Thyroid gland (tissue), 4 donors: ENCODE results near the gene IGF2R. TPM values are rescaled to one million over a fixed set of nuclear protein-coding genes. Genes with fewer than 3 reads are reported as not detected.

Experiments used
- DNase-seq, 2 donors: peaks; one replicate each; pipeline ENCODE4 v3.0.0-alpha.2; 2019
- H3K27ac ChIP-seq, 3 donors: fragments of 200-600 bp; sonication (generic); 1 replicate in 2 of 3; 2 replicates in 1 of 3; pipeline ENCODE4 v1.5.1; 2016 to 2019; ENCODE audit warnings: mild to moderate bottlenecking in 1 of 3, moderate library complexity in 1 of 3
- H3K27me3 ChIP-seq: fragments of 200-600 bp; sonication (generic); one replicate; pipeline ENCODE4 v1.5.1; 2019
- H3K36me3 ChIP-seq, 2 donors: fragments of 200-600 bp; sonication (generic); one replicate each; pipeline ENCODE4 v1.5.1; 2016 to 2019
- H3K4me1 ChIP-seq, 2 donors: fragments of 200-600 bp; sonication (generic); one replicate each; pipeline ENCODE4 v1.5.1; 2017 to 2019
- H3K4me3 ChIP-seq, 3 donors: fragments of 200-600 bp; sonication (generic); replicated peaks in 1 of 3; 1 replicate in 2 of 3; 2 replicates in 1 of 3; pipeline ENCODE4 v1.5.1; 2016; ENCODE audit warnings: mild to moderate bottlenecking in 1 of 3
- H3K9me3 ChIP-seq: fragments of 200-600 bp; sonication (generic); one replicate; pipeline ENCODE4 v1.5.1; 2017
- POLR2A ChIP-seq, 2 donors: fragments of 450-650 bp; IDR thresholded peaks; one replicate each; pipeline ENCODE4 v1.6.1; 2017; ENCODE audit warnings: antibody characterized with exemption in 2 of 2, mild to moderate bottlenecking in 2 of 2, moderate library complexity in 1 of 2
- WGBS, 2 donors: methylation state at CpG; one replicate each; pipeline ENCODE4 v1.1.5; 2017; 5-methylcytosine and 5-hydroxymethylcytosine counted together
- intact Hi-C: fragments of 100-400 bp; cut with DNase I; formaldehyde crosslinking; loops from one replicate; pipeline ENCODE4 v1.15.1; 2023
- total RNA-seq, 4 donors: library from RNA; depleted of rRNA; stranded (reverse); fragments of >200 nt; gene quantifications; one replicate each; pipeline ENCODE4 v1.2.3, GENCODE V29; 2016
- TF ChIP-seq, protein P1 (sequence below), 6 experiments: fragments of 200-600 bp in 3 of 6; fragments of 450-650 bp in 3 of 6; sonication (generic) in 3 of 6; IDR thresholded peaks; one replicate each; pipeline ENCODE4 v1.5.1; 2016 to 2019; ENCODE audit warnings: antibody characterized with exemption in 6 of 6, mild to moderate bottlenecking in 2 of 6, inconsistent platforms in 1 of 6, moderate library complexity in 1 of 6

The IGF2R gene
- total RNA-seq, 4 donors from 2014 or later, result 82.1 to 104 (median 94.2) TPM

- intact Hi-C loops, result no loop called here
- Histone ChIP-seq H3K4me3 (no peak overlapping the region), H3K27me3 (no peaks in the 10 kb centered on the region), H3K36me3 (no peaks in the 10 kb centered on the region), H3K27ac (peak overlapping the region in 1 of 3 donors; percentile 36), H3K9me3 (no peaks in the 10 kb centered on the region), H3K4me1 (peaks cover 0 to 8% of the 10 kb centered on the region in 2 donors)
- 91 to 92% methylated on average over 6 of the region's 6 CpGs for WGBS, 2 donors
- no peak for TF ChIP-seq POLR2A (IDR thresholded peaks at IDR 0.05)
- TF ChIP-seq, protein P1, sequence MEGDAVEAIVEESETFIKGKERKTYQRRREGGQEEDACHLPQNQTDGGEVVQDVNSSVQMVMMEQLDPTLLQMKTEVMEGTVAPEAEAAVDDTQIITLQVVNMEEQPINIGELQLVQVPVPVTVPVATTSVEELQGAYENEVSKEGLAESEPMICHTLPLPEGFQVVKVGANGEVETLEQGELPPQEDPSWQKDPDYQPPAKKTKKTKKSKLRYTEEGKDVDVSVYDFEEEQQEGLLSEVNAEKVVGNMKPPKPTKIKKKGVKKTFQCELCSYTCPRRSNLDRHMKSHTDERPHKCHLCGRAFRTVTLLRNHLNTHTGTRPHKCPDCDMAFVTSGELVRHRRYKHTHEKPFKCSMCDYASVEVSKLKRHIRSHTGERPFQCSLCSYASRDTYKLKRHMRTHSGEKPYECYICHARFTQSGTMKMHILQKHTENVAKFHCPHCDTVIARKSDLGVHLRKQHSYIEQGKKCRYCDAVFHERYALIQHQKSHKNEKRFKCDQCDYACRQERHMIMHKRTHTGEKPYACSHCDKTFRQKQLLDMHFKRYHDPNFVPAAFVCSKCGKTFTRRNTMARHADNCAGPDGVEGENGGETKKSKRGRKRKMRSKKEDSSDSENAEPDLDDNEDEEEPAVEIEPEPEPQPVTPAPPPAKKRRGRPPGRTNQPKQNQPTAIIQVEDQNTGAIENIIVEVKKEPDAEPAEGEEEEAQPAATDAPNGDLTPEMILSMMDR (IDR thresholded peaks at IDR 0.05), result no peak
- no peak for DNase-seq
Measured at GRCh38 chr6:159960485-159960884, 8.4 kb upstream of the IGF2R start.

DNA sequence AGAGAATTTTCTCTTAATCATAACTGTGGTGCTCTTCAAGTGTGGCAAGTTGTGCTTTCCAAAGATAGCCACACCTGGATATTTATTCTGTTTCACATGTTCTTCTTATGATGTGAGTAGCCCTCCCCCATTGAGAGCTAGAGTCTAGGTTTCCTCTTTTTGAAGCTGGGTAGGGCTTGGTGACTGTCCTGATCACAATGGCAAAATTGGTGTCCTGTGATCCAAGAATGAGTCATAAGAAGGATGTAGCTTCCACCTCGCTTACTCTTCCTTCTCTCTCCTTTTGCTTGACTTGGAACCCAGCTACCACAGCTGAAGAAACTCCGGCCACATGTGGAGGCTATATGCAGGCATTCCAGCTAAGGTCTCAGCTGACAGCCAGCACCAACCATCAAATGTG is 7.4 kb upstream of the IGF2R start:
- H3K4me3 ChIP-seq, result no peak overlapping the region
- no peaks in the 10 kb centered on the region for H3K27me3 ChIP-seq
- WGBS, 2 donors, result 85 to 93% methylated on average over 2 of the region's 2 CpGs
- H3K36me3 ChIP-seq, result no peaks in the 10 kb centered on the region
- no peak overlapping the region for H3K27ac ChIP-seq
- TF ChIP-seq, protein P1 (IDR thresholded peaks at IDR 0.05), result no peak
- no peak for TF ChIP-seq POLR2A (IDR thresholded peaks at IDR 0.05)
- no peak for DNase-seq
- intact Hi-C loops, result no loop called here
- H3K4me1 ChIP-seq, result peaks cover 0 to 8% of the 10 kb centered on the region in 2 donors
- no peaks in the 10 kb centered on the region for H3K9me3 ChIP-seq

GRCh38 chr6:159963111-159963510 is 5.8 kb upstream of the IGF2R start:
- no peak overlapping the region for H3K4me3 ChIP-seq
- no peaks in the 10 kb centered on the region for H3K9me3 ChIP-seq
- H3K27me3 ChIP-seq, result no peaks in the 10 kb centered on the region
- no peak overlapping the region for H3K27ac ChIP-seq
- DNase-seq, result no peak
- H3K4me1 ChIP-seq, result peaks cover 0 to 8% of the 10 kb centered on the region in 2 donors
- no peaks in the 10 kb centered on the region for H3K36me3 ChIP-seq
- WGBS, 2 donors, result 66% methylated on average over 3 of the region's 3 CpGs
- TF ChIP-seq POLR2A (IDR thresholded peaks at IDR 0.05), result no peak
- TF ChIP-seq, protein P1 (IDR thresholded peaks at IDR 0.05), result no peak
- intact Hi-C loops, result no loop called here

DNA sequence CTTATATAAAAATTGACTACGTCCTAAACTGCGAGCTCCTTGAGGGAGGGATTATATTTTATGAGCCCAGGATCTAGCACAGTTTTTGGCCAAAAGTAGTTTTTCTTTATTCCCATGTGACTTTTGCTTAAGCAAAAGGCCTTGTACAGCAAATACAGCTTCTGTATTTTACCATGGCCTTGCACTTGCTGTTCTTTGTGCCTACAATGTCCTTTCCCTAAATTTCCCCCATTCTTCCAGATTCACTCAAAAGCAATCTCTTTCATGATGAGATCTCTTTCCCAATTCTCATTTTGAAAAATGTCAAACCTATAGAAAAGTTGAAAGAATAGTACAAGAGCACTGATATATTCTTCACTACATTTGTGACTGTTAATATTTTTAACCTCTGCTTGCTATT is 4.8 kb upstream of the IGF2R start:
- no peaks in the 10 kb centered on the region for H3K9me3 ChIP-seq
- no peaks in the 10 kb centered on the region for H3K27me3 ChIP-seq
- no peaks in the 10 kb centered on the region for H3K36me3 ChIP-seq
- WGBS, 2 donors, result 93 to 100% methylated on average over 2 of the region's 2 CpGs
- DNase-seq, result no peak
- H3K4me1 ChIP-seq, result peaks cover 0 to 8% of the 10 kb centered on the region in 2 donors
- H3K4me3 ChIP-seq, result no peak overlapping the region
- intact Hi-C loops, result no loop called here
- H3K27ac ChIP-seq, result no peak overlapping the region
- TF ChIP-seq, protein P1 (IDR thresholded peaks at IDR 0.05), result no peak
- TF ChIP-seq POLR2A (IDR thresholded peaks at IDR 0.05), result no peak

- Histone ChIP-seq H3K27me3 (no peaks in the 10 kb centered on the region), H3K4me3 (no peak overlapping the region), H3K9me3 (no peaks in the 10 kb centered on the region), H3K27ac (no peak overlapping the region), H3K36me3 (no peaks in the 10 kb centered on the region), H3K4me1 (peaks cover 8 to 10% of the 10 kb centered on the region in 2 donors)
- intact Hi-C loops, result no loop called here
- TF ChIP-seq, protein P1 (IDR thresholded peaks at IDR 0.05), result no peak
- no peak for TF ChIP-seq POLR2A (IDR thresholded peaks at IDR 0.05)
- 63 to 74% methylated on average over 4 of the region's 4 CpGs for WGBS, 2 donors
- DNase-seq, result no peak
Measured at GRCh38 chr6:159966339-159966738, 2.5 kb upstream of the IGF2R start.
